ENCODE results near the gene SEPTIN1.
A peak's percentile ranks its signal among the peaks of the same experiment; 100 is the strongest.

SEPTIN1 gene

GRCh38 chr16:30399435-30400186 is 17.2 kb upstream of the SEPTIN1 start:
- POLR2A ChIA-PET = interaction anchor here (0.5 to 3.8 kb wide), 10 partner anchors 9 to 334 kb away, joined by 3 to 20 read pairs (median 4); partner anchors contain the start of genes ALDOA, CD2BP2, TBC1D10B and ZNF689
- H3K4me3 ChIP-seq (ENCODE audit: low read depth, low read length) = peak overlapping the region; percentile 52
- CTCF ChIA-PET = interaction anchor here (0.7 to 1.2 kb wide), 5 partner anchors 10 to 127 kb away, joined by 3 to 4 read pairs (median 4); partner anchors contain the start of gene TBC1D10B

More at GRCh38 chr16:30399435-30400186, 17.2 kb upstream of the SEPTIN1 start:
- H3K27ac ChIP-seq (ENCODE audit: extremely low read depth, low read depth, low read length) = peak overlapping the region; percentile 95
- H3K9me3 ChIP-seq (ENCODE audit: control insufficient read depth, insufficient read depth, low read depth, low read length) = no peaks in the 10 kb centered on the region
- TF ChIP-seq ZBTB48 (tag by site-specific recombination; IDR thresholded peaks at IDR 0.05) = peak; percentile 91
- 0 out of 2 replicates have a peak, but pooled peaks have one; percentile 20 for TF ChIP-seq REST (tag by site-specific recombination; IDR thresholded peaks at IDR 0.05)
- 0 out of 2 replicates have a peak, but pooled peaks have one; percentile 21 for TF ChIP-seq ZNF768 (tag by site-specific recombination; IDR thresholded peaks at IDR 0.05)
- TF ChIP-seq ZNF449 (tag by site-specific recombination; IDR thresholded peaks at IDR 0.05) = no peak
- TF ChIP-seq ZNF664 (tag by site-specific recombination; IDR thresholded peaks at IDR 0.05) = 0 out of 2 replicates have a peak, but pooled peaks have one; percentile 5
- TF ChIP-seq ZSCAN30 (tag by site-specific recombination; IDR thresholded peaks at IDR 0.05) = 0 out of 2 replicates have a peak, but pooled peaks have one; percentile 15
- TF ChIP-seq PBX3 (CRISPR knock-in tag; IDR thresholded peaks at IDR 0.05) = peak; percentile 15; the same call in 1 of the 2 replicates
- TF ChIP-seq, protein P1, sequence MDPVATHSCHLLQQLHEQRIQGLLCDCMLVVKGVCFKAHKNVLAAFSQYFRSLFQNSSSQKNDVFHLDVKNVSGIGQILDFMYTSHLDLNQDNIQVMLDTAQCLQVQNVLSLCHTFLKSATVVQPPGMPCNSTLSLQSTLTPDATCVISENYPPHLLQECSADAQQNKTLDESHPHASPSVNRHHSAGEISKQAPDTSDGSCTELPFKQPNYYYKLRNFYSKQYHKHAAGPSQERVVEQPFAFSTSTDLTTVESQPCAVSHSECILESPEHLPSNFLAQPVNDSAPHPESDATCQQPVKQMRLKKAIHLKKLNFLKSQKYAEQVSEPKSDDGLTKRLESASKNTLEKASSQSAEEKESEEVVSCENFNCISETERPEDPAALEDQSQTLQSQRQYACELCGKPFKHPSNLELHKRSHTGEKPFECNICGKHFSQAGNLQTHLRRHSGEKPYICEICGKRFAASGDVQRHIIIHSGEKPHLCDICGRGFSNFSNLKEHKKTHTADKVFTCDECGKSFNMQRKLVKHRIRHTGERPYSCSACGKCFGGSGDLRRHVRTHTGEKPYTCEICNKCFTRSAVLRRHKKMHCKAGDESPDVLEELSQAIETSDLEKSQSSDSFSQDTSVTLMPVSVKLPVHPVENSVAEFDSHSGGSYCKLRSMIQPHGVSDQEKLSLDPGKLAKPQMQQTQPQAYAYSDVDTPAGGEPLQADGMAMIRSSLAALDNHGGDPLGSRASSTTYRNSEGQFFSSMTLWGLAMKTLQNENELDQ (tag by site-specific recombination; IDR thresholded peaks at IDR 0.05; ENCODE audit: low read depth) = no peak
- TF ChIP-seq, protein P2, sequence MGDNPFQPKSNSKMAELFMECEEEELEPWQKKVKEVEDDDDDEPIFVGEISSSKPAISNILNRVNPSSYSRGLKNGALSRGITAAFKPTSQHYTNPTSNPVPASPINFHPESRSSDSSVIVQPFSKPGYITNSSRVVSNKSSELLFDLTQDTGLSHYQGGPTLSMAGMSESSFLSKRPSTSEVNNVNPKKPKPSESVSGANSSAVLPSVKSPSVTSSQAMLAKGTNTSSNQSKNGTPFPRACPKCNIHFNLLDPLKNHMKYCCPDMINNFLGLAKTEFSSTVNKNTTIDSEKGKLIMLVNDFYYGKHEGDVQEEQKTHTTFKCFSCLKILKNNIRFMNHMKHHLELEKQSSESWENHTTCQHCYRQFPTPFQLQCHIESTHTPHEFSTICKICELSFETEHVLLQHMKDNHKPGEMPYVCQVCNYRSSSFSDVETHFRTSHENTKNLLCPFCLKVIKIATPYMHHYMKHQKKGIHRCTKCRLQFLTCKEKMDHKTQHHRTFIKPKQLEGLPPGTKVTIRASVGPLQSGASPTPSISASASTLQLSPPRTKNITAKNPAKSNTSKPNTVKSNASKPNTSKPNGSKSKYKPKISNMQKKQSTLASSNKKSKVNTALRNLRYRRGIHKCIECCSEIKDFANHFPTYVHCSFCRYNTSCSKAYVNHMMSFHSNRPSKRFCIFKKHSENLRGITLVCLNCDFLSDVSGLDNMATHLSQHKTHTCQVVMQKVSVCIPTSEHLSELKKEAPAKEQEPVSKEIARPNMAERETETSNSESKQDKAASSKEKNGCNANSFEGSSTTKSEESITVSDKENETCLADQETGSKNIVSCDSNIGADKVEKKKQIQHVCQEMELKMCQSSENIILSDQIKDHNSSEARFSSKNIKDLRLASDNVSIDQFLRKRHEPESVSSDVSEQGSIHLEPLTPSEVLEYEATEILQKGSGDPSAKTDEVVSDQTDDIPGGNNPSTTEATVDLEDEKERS (tag by site-specific recombination; IDR thresholded peaks at IDR 0.05) = no peak
- TF ChIP-seq ZNF274 (IDR thresholded peaks at IDR 0.05; ENCODE audit: low read length) = no peak
- TF ChIP-seq ZNF274 (tag by site-specific recombination; IDR thresholded peaks at IDR 0.05; ENCODE audit: borderline replicate concordance) = no peak
- peaks cover 13% of the 10 kb centered on the region for H3K4me1 ChIP-seq (ENCODE audit: control insufficient read depth, insufficient read depth, low read length)
- peaks cover 0 to 27% of the 10 kb centered on the region in 2 experiments; a peak in 2 of 3 replicates for H3K36me3 ChIP-seq (ENCODE audit: control insufficient read depth in 2 of 2, insufficient read depth in 1 of 2, low read length in 2 of 2)

Measured in HEK293 (cell line).